Peyer's patch (tissue), 4 donors: Measurements from ENCODE around the gene CAPN10.

Experiments used
- POLR2A ChIP-seq, 2 donors: fragments of 450-650 bp; IDR thresholded peaks; one replicate each; pipeline ENCODE4 v1.5.1; 2017; ENCODE audit warnings: antibody characterized with exemption in 2 of 2, mild to moderate bottlenecking in 2 of 2, moderate library complexity in 2 of 2
- TF ChIP-seq, protein P1 (sequence below), 6 experiments: fragments of 450-650 bp in 4 of 6; fragments of 200-600 bp in 2 of 6; sonication (generic) in 1 of 6; IDR thresholded peaks; one replicate each; pipeline ENCODE4 v1.5.1; 2017 to 2019; ENCODE audit warnings: antibody characterized with exemption in 6 of 6, mild to moderate bottlenecking in 3 of 6, moderate library complexity in 1 of 6

DNA sequence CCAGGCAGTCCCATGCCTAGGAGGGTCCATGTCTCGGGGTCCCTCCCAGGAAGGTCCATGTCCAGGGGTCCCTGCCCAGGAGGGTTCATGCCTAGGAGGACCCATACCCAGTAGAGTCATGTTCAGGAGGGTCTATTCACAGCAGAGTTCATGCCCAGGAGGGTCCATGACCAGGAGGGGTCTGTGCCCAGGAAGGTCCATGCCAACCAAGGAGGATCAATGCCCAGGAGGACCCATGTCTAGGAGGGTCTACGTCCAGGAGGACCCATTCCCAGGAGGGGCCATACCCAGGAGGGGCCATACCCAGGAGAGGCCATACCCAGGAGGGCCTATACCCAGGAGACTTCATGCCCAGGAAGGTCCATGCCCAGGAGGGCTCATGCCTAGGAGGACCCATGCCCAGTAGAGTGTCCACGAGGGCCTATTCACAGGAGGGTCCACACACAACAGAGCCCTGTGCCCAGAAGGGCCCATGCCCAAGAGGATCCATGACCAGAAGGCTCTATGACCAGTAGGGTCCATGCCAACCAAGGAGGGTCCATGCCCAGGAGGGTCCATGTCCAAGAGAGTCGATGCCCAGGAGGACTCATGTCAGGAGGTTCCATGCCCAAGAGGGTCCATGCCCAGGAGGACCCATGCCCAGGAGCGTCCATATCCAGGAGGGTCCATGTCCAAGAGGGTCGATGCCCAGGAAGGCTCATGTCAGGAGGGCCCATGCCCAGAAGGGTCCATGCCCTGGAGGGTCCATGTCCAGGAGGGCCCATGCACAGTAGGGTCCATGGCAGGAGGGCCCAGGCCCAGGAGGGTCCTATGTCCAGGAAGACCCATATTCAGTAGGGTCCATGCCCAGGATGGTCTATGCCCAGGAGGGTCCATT, 48.8 kb downstream of the CAPN10 start:
- TF ChIP-seq POLR2A (IDR thresholded peaks at IDR 0.05) = no peak
- TF ChIP-seq, protein P1, sequence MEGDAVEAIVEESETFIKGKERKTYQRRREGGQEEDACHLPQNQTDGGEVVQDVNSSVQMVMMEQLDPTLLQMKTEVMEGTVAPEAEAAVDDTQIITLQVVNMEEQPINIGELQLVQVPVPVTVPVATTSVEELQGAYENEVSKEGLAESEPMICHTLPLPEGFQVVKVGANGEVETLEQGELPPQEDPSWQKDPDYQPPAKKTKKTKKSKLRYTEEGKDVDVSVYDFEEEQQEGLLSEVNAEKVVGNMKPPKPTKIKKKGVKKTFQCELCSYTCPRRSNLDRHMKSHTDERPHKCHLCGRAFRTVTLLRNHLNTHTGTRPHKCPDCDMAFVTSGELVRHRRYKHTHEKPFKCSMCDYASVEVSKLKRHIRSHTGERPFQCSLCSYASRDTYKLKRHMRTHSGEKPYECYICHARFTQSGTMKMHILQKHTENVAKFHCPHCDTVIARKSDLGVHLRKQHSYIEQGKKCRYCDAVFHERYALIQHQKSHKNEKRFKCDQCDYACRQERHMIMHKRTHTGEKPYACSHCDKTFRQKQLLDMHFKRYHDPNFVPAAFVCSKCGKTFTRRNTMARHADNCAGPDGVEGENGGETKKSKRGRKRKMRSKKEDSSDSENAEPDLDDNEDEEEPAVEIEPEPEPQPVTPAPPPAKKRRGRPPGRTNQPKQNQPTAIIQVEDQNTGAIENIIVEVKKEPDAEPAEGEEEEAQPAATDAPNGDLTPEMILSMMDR (IDR thresholded peaks at IDR 0.05) = no peak
